Measurements from ENCODE around the gene ARHGDIA.

Gene ARHGDIA

GRCh38 chr17:81888988-81889595, 18.0 kb upstream of the ARHGDIA start:
- DNase-seq (ENCODE audit: low spot score): no peak

GRCh38 chr17:81888105-81888987, 17.2 kb upstream of the ARHGDIA start:
- no peak for DNase-seq (ENCODE audit: low spot score)

- peak; percentile 88 for DNase-seq (ENCODE audit: low spot score)
Observed at GRCh38 chr17:81885869-81886548, 14.9 kb upstream of the ARHGDIA start.

DNA sequence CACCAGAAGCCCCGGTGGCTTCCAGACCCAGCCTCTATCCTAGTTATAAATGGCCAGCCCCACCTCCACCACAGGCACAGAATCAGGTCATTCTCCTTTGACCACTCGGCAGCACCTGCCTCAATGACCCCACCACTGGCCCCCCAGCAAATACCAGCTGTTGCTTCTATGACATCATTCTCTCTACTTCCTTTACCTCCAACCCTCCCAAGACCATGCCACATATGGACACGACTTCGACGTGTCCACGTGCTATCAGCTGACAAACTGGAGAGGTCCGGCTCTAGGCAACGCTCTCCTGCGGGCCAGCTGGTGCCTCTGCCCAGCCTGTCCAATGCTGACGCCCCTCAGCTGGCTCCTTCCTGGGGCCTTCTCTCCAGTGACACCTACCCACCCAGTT, 14.3 kb upstream of the ARHGDIA start:
- DNase-seq (ENCODE audit: low spot score): no peak

DNA sequence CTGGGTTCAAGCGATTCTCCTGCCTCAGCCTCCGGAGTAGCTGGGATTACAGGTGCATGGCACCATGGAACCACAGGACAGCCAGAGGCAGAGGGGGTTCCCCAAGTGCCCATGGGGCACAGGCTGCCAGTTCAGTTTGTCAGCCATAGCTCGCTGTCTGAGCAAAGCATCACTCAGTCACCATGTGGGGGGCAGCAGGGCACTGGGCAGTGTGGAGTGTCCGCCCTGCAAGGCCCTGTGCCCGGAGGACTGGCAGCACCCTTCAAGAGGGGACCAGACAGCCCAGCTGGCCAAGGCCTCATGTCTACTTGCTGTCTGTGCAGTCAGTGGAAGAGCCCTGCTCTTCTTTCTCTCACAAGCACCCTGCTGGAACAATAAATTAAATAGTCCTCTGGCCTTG, 13.8 kb upstream of the ARHGDIA start:
- no peak for DNase-seq (ENCODE audit: low spot score)

GRCh38 chr17:81884520-81884919, 13.4 kb upstream of the ARHGDIA start:
- DNase-seq (ENCODE audit: low spot score): no peak

DNA sequence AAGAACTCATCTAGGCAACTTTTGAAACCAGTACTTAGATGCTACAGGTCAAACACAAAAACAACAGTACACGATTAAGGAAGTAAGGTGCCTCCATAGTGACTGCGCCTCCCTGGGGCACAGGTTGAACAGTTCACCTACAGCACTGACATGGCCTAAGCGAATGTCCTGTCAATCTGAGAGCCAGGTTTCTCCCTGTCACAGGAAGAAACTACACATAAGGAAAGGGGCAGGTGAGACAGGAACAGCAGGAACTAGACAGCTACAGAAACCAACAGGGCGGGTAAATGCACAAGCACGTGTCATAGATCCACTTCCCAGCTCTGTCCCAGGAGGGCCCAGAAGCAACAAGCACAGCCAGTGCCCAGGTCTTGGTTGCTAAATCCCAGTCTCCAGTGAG, 8.0 kb upstream of the ARHGDIA start:
- no peak for DNase-seq (ENCODE audit: low spot score)

DNA sequence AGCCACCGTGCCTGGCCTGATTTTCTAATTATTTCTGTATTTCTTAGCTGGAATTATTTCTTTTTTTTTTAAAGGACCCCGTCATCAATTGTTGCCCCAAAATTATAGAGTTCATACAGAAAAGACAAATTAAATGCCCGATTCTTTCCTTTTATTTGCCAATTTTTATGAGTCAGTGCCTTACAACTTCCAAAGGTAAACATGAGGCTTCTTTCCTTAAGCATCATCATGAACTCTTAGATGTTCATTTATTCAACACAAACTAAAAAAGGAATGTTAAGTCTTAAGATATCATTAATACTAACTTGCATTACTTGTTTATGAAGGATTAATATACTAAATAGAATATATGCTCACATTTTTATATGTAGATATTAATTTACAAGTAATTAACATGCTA, 7.2 kb upstream of the ARHGDIA start:
- DNase-seq (ENCODE audit: low spot score): no peak

GRCh38 chr17:81877569-81877968, 6.4 kb upstream of the ARHGDIA start:
- no peak for DNase-seq (ENCODE audit: low spot score)

DNA sequence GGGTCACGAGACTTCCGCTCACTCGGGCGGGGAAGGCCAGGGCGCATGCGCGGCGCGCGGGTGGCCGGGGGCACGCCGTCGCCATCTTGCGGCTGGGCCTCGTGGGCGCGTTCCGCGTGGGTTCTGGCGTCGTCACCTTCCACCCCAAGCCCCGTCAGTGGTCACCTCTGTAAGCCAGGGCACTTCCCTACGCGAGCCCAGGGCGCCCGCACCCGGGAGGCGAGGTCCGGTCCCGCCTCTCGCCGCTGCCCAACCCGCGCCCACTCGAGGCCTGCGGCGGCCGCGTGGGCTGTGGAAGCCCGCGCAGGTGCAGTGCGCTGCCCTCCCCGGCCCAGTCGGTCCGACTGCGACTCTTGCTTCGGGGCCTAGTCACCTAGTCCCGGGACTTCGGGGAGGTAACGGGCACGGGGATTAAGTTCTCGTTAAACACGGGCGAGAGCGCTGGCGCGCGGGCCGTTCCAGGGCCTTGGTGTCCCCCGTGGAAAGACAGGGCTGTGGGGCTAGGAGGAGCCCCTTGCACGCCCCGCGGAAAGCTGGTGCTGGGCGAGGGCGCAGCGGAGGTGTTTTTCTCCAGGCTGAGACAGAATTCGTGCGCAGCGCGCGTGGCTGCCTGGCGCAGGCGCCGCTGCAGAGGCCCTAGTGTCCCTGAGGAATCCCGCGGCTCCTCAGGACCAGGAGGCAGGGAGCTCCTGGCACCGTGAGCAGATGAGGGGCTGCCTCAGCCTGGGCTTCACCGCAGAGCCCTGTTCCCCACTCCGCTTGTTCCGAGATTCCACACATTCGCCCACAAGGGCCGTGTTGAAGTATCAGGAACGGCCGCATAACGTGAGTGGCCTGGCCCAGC, 472 bp upstream of the ARHGDIA start:
- peak; percentile 95 for DNase-seq (ENCODE audit: low spot score)

GRCh38 chr17:81870131-81870980, 781 bp downstream of the ARHGDIA start:
- DNase-seq (ENCODE audit: low spot score): peak; percentile 34

DNA sequence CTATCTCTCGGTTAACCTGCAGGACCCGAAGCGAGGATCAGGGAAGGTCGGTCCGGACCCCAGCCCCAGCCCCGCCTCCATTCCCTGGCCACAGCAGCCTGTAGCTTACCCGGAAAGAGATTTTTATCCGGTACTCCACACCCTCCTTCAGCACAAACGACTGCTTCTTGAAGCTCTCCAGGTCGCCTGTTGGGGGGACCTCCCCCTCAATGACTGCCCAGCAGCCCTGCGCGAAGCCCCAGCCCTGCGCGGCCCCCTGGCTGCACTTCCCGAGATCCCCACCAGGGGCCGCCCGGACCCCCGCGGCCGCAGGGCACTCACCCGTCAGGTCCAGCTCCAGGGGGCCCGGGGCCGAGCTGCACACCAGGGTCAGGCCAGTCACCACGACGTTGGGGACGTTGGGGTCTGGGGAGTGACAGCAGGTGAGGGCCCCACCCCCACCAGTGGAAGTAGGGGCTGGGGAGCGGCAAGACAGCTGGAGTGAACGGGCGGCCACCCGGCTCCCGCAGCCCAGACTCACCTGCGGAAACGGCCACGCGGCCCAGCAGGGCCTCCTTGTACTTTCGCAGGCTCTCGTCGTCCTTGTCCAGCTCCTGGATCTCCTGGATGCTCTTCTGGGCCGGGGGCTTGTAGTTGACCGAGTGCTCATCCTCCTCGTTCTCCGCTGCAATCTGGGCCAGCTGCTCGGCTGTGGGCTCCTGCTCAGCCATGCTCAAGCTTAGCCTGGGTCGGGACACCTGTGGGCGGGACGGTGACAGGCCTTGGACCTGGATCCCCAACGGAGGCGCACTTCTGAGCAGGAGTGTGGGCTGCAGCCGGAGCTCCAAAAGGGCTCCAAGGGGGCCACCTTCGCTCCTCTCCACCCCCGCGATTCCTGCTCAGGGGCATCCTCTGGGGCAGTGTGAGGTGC, 1.7 kb downstream of the ARHGDIA start:
- peak; percentile 45 for DNase-seq (ENCODE audit: low spot score)

- no peak for DNase-seq (ENCODE audit: low spot score)
Observed at GRCh38 chr17:81868674-81869220, 2.4 kb downstream of the ARHGDIA start.

- no peak for DNase-seq (ENCODE audit: low spot score)
Observed at GRCh38 chr17:81867991-81868673, 3.0 kb downstream of the ARHGDIA start.

DNA sequence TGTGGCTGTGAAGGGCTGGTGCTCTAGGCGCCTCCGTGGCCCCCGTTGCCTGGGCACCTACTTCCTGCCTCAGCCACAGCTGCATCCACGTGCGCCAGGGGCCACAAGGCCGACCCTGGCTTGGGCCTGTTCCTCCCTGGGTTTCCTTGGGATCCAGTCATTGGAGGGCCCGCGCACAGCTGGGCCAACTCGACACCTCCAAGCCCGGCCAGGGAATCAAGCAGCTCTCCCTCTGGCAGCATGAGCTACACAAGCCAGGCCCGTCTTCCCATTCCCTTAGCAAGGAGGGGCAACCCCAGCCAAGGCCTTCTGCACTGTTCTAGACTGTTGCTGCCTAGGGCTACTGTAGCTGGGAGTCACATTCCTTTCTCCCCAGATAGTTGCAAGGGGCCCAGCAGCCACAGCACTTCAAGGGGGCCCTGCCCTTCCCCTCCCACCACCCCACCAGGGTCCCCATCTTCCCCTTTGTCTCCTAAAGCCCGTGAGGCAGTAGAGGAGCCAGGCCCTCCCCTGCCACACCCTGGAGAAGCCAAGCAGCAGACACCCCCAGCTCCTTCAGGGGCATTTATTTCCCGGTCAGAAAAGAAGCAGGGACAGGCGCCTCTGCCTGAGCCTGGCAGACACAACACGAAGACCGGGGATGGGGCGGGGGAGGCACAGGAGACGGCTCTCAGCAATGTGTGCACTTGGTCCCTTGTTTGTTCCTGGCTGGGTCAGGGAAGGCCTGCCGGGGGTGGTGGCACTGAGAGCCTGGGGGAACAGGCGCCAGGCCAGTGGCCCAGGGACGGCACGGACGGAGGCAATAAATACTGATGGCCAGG, 3.8 kb downstream of the ARHGDIA start:
- no peak for DNase-seq (ENCODE audit: low spot score)

DNA sequence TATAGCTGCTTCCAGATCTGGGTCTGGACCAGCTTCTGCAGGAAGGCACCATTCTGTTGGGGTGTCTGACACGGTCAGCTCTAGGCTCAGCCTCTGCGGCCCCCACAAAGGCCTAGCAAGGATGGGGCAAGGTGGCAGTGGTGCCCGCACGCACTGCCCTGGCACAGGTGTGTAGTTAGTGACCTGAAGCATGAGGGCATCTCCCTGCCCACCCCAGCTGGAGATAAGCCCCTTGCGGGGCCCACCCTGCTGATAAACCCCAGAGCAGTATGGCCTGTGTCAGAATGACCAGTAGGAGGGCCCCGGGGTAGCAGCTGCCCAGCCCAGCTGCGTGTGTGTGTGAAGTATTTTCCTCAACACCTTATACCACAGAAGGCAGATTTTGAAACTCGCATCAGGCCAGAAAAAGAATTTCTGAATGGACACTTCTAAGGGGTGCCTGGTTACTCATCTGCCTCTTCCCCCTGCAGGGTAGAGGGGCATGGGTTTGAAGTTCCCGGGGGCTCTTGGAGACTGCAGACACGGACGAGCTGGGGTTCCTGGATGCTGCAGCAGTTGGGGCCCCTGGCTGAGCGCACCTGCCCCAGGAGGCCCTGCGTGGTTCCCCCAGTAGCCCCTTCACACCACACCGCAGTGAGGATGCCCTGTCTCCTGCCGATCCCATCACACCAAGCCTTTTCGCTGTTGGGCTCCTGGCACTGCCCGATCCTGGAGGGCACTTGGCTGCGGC, 4.5 kb downstream of the ARHGDIA start:
- no peak for DNase-seq (ENCODE audit: low spot score)

DNA sequence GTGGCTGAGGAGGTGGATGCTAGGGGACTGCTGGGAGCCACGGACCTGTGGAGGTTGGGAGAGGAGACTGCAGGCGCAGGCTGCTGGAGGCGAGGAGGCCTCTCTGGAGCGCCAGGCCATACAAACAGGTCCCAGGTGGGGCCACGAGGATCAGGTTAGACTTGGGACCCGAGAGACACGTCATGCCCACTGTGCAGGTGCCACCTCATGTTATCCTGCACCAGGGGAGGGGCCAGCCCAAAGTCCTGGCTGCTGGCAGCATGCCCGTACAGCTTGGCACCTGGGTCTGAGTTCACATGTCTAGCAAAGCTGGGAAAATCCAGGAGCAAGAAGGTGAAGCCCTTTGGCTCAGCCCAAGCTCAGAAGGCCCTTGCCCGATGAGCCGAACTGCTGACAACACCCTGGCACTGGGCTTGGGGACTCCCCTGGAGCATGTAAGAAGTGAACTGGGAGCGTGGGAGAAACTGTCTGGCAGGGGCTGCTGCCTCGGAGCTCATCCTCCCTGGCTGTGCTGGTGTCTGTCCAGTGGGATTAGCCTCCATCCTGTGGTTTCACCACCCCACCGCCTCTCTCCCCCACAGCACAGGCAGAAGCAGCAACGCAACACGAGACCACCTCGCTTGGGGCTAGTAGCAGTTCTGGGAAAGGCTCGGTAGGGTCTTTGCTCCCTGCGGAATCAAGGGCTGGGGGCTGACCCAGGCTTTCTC, 5.3 kb downstream of the ARHGDIA start:
- DNase-seq (ENCODE audit: low spot score): no peak
